ENCODE measurements around the gene CDK11B.
"Not testable (repeated sequence)": the region's sequence is repeated elsewhere in the genome, so short reads cannot be mapped to it uniquely, and the experiment has no call there.

Gene CDK11B

DNA sequence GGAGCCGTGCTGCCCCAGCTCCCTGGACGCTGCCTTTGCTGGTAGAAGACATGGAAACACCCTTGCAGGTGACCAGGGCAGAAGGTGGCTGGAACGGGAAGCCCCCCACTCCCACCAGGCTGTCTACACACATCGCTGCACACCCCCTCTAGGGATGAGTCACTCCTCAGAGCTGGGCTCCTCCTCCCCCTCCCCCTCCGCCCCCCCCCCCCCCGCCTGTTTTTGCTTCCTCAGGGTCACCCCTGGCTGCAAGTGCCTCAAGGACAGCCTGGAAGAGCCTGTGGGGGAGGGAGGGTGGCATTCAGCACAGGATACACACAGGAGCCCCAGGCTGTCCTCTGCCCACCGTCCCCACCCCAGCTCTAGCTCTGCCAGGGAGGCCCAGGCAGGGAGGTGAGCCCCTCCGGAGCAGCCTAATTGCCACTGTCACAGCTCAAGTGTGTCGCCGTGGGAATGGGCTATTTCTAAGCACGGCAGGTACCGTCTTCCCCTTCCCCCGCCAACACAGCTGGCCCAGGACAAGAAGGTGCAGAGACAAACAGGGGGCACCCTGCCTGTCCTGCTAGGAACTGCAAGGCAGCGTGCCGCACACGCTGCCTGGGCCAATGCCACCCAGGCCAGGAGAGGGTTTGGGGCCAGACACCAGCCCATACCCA, 61.4 kb downstream of the CDK11B start:
- DNase-seq: no peak

DNA sequence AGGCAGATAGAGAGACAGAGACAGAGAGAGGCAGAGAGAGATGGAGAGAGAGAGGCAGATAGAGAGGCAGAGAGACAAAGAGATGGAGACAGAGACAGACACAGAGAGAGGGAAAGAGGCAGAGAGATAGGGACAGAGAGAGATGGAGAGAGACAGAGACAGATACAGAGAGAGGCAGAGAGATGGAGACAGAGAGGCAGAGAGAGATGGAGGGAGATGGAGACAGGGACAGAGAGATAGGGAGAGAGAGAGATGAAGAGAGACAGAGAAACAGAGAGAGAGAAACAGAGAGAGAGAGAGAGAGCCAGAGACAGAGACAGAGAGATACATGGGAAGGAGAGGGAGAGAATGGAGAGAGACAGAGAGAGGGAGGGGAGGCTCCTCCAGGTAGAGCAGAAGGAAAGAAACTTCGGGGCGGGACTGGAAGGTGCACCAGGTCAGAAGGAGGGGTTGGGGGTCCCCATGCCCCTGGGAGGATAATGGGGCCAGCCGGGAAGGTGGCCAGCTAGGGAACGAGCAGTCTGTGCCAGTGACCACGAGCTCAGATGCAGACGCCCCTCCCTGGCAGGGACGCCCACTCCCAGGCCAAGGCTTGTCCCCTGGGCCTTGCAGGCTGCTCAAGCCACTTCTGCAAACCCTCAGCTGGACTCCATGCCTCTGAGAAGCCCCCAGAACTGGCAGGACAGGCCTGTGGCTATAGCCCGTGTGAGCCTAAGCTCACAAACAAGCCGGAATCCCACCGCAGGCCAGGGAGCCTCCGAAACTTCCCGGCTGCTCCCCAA, 62.1 kb downstream of the CDK11B start:
- no peak for DNase-seq

DNA sequence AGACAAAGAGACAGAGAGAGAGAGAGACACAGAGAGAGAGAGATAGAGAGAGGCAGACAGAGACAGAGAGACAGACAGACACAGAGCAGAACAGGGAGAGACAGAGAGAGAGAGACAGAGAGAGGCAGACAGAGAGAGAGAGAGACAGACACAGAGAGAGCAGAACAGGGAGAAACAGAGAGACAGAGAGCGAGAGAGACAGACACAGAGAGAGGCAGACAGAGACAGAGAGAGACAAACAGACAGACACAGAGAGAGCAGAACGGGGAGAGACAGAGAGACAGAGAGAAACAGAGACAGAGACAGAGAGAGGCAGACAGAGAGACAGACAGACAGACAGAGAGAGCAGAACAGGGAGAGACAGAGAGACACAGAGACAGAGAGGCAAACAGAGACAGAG, 63.5 kb downstream of the CDK11B start:
- not testable (repeated sequence) for DNase-seq

DNA sequence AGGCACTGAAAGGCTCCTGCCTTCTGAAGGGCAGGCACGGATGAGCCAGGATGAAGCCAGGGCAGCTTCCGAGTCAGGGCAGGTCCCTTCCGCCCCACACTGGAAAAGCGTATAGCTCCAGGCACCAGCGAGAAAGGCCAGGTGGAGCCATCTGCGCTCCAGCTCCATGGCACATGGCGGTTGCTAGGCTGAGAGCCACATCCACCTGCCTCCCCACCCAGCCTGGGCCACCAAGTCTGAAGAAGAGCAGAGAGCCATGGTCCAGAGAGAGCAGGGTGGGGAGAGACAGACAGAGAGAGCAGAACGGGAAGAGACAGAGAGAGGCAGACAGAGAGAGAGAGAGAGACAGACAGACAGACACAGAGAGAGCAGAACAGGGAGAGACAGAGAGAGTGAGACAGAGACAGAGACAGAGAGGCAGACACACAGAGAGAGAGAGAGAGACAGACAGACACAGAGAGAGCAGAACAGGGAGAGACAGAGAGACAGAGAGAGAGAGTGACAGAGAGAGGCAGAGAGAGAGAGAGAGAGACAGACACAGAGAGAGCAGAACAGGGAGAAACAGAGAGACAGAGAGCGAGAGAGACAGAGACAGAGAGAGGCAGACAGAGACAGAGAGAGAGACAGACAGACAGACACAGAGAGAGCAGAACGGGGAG, 64.1 kb downstream of the CDK11B start:
- no peak for DNase-seq

DNA sequence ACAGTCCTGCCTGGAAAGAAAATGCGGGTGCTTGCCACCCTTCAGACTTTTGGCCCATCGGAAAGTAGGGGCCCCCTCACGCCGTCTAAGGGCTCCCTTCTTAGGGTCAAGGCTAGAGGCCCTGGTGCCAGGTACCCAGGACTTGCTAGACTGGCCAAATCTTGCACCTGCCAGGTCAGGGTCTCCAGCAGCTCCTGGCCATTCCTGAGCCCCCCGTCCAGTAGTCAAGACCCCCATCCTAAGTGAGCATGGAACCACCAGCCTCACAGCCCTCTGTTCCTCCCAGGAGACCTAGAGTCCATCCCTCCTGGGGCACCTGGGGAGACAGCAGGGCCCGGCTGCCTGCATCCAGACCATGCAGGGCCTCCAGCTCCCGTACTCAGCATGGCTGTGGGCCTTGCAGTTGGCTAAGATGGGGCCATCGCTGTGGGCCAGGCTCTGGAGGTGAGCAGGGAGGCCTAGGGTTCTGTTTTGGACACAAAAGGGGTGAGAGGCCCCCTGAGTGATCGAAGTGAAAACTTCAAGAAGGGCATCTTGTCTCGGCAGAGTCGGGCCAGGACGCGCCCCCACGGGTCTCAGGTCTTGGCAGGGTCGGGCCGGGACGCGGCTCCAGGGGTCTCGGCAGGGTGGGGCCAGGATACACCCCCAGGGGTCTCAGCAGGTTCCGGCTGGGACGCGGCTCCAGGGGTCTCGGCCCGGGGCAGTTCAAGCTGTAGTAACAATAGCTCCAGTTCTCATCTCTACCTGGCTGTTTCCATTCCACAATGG, 64.8 kb downstream of the CDK11B start:
- no peak for DNase-seq

DNA sequence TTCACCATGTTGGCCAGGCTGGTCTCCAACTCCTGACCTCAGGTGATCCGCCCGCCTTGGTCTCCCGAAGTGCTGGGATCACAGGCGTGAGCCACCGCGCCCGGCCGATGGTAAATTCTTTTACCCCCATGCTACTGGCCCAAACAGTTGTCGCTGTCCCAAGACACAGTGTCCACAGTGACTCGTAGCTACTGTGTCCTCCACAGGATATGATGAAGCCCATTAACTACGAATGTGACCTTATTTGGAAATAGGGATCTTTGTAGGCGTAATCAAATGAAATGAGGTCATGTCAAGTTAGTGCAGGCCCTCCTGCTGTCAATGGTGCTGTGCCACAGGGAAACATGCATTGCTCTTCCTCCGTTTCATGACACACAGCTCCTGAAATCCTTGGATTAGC, 67.4 kb downstream of the CDK11B start:
- no peak for DNase-seq

All from NCI-H1105 (cell line).